ENCODE results near the gene TRAF1. TPM values are rescaled to one million over a fixed set of nuclear protein-coding genes. Genes with fewer than 3 reads are reported as not detected.

TRAF1 gene
- total and polyA plus RNA-seq, 2 of the 13 experiments (the other 11 are each of a cell fraction or from before 2014, with no cell fraction given): 0.44 to 1.0 TPM

DNA sequence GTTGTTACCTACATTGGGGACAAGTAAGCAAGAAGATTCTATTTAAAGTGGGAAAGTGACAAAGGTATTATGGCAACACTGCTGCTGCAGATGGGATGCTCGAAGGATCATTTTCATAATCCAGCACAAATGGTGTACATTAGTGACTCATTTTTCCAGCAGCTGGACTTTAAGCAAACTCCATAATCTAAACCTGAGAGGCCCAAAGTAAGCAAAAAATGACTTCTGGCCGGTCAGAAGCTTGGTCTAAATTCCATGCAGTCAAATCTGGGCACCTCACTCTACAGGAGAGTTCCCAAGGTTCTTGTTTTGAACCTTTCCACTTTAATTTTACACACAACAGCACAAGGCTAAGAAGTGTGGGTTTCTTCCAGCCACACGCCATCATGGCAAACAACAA, 43.6 kb upstream of the TRAF1 start (continued):
- TF ChIP-seq KLF12 (CRISPR knock-in tag; IDR thresholded peaks at IDR 0.05; ENCODE audit: borderline replicate concordance): no peak
- 0 out of 2 replicates have a peak, but pooled peaks have one; percentile 22 for TF ChIP-seq FOSL2 (CRISPR knock-in tag; IDR thresholded peaks at IDR 0.05)
- TF ChIP-seq NCOA1 (CRISPR knock-in tag; IDR thresholded peaks at IDR 0.05): no peak
- no peak for TF ChIP-seq ZNF331 (CRISPR knock-in tag; IDR thresholded peaks at IDR 0.05)
- TF ChIP-seq, protein P1, sequence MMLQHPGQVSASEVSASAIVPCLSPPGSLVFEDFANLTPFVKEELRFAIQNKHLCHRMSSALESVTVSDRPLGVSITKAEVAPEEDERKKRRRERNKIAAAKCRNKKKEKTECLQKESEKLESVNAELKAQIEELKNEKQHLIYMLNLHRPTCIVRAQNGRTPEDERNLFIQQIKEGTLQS (CRISPR knock-in tag; IDR thresholded peaks at IDR 0.05): no peak
- no peak for TF ChIP-seq ARID5B (CRISPR knock-in tag; IDR thresholded peaks at IDR 0.05)
- TF ChIP-seq, protein P2, sequence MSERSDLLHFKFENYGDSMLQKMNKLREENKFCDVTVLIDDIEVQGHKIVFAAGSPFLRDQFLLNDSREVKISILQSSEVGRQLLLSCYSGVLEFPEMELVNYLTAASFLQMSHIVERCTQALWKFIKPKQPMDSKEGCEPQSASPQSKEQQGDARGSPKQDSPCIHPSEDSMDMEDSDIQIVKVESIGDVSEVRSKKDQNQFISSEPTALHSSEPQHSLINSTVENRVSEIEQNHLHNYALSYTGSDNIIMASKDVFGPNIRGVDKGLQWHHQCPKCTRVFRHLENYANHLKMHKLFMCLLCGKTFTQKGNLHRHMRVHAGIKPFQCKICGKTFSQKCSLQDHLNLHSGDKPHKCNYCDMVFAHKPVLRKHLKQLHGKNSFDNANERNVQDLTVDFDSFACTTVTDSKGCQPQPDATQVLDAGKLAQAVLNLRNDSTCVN (CRISPR knock-in tag; IDR thresholded peaks at IDR 0.05; ENCODE audit: borderline replicate concordance): no peak
- TF ChIP-seq BCLAF1 (IDR thresholded peaks at IDR 0.05): no peak
- TF ChIP-seq MTA1 (CRISPR knock-in tag; IDR thresholded peaks at IDR 0.05; ENCODE audit: borderline replicate concordance): no peak
- no peak for TF ChIP-seq ZNF772 (CRISPR knock-in tag; IDR thresholded peaks at IDR 0.05)
- no peak for TF ChIP-seq TAF15 (IDR thresholded peaks at IDR 0.05; ENCODE audit: low read depth, low read length, poor library complexity, severe bottlenecking)
- no peak for TF ChIP-seq ZNF567 (CRISPR knock-in tag; IDR thresholded peaks at IDR 0.05; ENCODE audit: borderline replicate concordance)
- no peak for TF ChIP-seq MNT (IDR thresholded peaks at IDR 0.05)
- TF ChIP-seq, protein P3, sequence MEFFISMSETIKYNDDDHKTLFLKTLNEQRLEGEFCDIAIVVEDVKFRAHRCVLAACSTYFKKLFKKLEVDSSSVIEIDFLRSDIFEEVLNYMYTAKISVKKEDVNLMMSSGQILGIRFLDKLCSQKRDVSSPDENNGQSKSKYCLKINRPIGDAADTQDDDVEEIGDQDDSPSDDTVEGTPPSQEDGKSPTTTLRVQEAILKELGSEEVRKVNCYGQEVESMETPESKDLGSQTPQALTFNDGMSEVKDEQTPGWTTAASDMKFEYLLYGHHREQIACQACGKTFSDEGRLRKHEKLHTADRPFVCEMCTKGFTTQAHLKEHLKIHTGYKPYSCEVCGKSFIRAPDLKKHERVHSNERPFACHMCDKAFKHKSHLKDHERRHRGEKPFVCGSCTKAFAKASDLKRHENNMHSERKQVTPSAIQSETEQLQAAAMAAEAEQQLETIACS (CRISPR knock-in tag; IDR thresholded peaks at IDR 0.05): no peak
- no peak for TF ChIP-seq ZNF496 (CRISPR knock-in tag; IDR thresholded peaks at IDR 0.05; ENCODE audit: insufficient replicate concordance)
- no peak for TF ChIP-seq ZKSCAN8 (CRISPR knock-in tag; IDR thresholded peaks at IDR 0.05; ENCODE audit: borderline replicate concordance)
- TF ChIP-seq GFI1 (CRISPR knock-in tag; IDR thresholded peaks at IDR 0.05; ENCODE audit: borderline replicate concordance): peak; percentile 90

Measured in HepG2 (cell line).